ENCODE results near the gene LAMC3. TPM values are rescaled to one million over a fixed set of nuclear protein-coding genes. Genes with fewer than 3 reads are reported as not detected.

LAMC3 gene
- total RNA-seq, 2 experiments from 2014 or later, result 0.19 to 0.20 TPM

DNA sequence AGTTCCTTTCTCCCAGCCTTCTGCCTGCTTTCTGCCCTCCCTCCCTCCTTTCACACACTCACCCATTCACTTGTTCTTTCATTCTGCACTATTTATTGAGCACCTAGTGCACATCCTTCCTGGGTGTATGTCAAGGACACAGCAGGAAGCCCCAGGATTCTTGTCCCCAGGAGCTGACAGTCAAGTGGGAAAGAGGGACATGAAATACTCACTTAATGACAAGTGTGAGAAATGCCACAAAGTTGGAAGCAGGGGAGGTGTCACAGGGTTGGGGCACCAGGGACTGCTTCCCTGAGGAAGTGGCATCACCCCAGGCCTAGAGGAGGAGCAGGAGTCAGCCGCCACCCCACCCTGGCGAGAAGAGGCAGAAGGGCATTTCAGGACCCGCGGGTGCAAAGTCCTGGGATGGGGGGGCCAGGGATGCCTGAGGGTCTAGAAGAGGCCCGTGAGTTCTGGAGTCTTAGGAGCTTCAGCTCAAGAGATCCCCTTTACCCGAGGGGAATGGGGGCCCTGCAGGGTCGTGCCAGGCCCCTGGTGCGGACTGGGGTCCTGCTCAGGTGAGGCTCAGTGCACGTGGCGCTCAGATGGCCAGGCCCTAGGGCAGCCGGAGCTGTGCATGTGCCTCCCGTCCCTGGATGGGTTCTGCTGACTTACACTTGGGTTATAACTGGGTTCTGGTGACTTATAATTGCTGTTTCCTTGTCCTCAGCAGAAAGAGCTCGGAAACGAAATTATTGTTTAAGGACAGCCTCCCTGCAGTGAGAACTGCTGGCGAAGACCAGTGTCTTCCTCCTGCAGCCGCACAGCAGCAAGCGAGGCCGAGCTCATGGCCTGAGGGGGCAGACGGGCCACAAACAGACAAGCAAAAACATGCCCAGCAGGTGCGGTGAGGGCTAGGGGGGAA lies 16.9 kb upstream of the LAMC3 start:
- no peak overlapping the region for H3K27ac Mint-ChIP-seq
- no peaks in the 10 kb centered on the region for H3K36me3 Mint-ChIP-seq
- no peak for ATAC-seq (ENCODE audit: low read depth)
- H3K9me3 Mint-ChIP-seq, result no peaks in the 10 kb centered on the region
- POLR2A ChIA-PET, result no interaction called here
- peaks cover 2% of the 10 kb centered on the region for H3K27me3 Mint-ChIP-seq
- no peak overlapping the region for H3K4me3 Mint-ChIP-seq
- H3K4me1 Mint-ChIP-seq, result peaks cover 3% of the 10 kb centered on the region
- no peak for DNase-seq

DNA sequence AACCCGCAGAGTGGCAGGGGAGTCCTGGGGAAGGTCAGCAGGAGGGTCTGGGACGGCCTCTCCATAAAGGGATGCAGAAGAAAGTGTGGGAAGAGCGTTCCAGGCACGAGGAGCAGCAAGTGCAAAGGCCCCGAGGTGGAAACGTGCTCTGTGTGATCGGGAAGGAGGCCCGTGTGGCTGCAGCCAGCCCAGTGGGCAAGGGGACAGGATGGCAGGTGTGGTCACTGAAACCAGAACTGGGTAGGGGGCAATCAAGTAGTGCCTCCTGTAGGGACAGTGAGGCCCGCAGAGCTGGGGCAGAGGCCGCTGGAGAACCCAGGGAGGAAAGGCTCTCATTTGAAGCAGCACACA lies 16.3 kb upstream of the LAMC3 start:
- DNase-seq, result no peak
- no peak overlapping the region for H3K4me3 Mint-ChIP-seq
- peaks cover 3% of the 10 kb centered on the region for H3K4me1 Mint-ChIP-seq
- no peaks in the 10 kb centered on the region for H3K9me3 Mint-ChIP-seq
- no peak overlapping the region for H3K27ac Mint-ChIP-seq
- no peak for ATAC-seq (ENCODE audit: low read depth)
- peaks cover 3% of the 10 kb centered on the region for H3K27me3 Mint-ChIP-seq
- POLR2A ChIA-PET, result no interaction called here
- no peaks in the 10 kb centered on the region for H3K36me3 Mint-ChIP-seq

DNA sequence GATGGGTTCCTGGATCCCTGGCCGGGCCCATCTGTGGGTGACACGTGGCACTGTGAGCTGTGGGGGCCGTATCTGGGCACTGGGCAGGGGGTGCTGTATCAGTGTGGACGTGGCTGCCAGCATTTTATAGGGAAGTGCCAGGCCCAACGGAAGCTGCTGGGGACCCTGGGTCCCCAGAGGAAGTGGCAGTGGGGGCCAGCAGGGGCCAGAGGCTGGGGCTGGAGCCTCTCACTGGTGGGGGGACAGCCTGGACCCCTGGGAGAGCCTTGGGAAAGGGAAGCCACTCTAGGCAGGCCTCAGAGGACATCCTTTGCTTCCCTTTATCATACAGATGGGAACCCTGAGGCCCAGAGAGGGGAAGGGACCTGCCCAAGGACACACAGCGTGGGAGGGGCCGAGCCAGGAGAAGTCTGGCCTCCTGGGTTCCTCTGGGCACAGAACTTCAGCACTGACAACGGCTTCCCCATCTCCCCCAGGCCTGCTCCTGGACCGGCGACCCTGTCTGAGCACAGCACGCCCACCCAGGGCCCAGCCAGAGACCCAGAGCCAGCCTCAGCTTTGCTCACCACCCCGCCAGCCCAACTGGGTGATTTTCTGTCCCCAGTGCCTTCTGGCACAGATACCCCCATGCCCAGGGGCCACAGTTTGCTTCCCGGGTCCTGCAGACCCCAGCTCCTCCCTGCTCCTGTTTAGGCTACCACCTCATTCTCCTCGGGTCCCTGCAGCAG lies 15.5 kb upstream of the LAMC3 start:
- Mint-ChIP-seq H3K4me3 (no peak overlapping the region), H3K36me3 (no peaks in the 10 kb centered on the region), H3K27me3 (peaks cover 3% of the 10 kb centered on the region), H3K27ac (no peak overlapping the region), H3K9me3 (no peaks in the 10 kb centered on the region), H3K4me1 (peaks cover 3% of the 10 kb centered on the region)
- POLR2A ChIA-PET, result no interaction called here
- ATAC-seq (ENCODE audit: low read depth) (no peak), DNase-seq (no peak)

DNA sequence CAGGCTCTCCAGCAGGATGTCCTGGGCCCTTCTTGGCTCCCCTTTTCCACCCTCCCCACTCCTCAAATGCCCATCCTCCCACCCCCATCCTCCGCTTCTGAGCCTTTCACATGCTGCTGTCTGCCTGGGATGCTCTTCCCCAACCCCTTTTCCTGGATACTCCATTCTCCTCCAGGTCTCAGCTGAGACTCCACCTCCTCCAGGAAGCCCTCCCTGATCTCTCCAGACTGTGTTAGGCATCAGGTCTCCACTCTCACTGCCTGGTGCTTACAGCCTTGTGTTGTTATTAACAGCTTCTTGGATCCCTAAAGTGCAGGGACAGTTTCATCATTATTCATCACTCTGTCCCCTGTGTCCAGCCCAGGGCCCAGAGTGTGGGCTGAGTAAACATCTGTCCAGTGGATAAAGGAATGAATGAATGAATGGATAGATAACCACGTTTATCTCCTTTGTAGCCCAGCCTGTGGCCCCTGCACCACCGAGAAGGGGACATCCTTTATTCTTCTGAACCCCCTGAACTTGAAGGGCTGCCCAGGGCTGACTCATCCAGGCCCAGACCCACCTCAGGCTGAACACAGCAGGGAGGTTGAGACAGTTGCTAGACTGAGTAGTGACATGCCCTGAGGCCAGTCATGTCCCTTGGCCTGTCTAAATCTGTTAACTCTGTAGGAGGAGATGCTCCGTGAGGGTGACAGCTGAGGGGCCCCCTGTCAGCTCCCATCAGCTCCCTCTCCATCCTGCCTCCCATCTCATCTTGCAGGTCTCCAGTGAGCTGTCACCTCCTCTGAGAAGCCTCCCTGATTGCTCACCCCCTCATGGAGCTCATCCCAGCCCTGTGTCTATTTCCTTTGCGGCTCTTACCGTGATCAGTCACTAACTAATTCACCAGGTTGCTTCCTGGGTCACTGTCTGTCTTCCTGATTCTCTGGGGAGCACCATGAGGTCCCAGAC lies 14.6 kb upstream of the LAMC3 start:
- H3K27me3 Mint-ChIP-seq, result peaks cover 6% of the 10 kb centered on the region

DNA sequence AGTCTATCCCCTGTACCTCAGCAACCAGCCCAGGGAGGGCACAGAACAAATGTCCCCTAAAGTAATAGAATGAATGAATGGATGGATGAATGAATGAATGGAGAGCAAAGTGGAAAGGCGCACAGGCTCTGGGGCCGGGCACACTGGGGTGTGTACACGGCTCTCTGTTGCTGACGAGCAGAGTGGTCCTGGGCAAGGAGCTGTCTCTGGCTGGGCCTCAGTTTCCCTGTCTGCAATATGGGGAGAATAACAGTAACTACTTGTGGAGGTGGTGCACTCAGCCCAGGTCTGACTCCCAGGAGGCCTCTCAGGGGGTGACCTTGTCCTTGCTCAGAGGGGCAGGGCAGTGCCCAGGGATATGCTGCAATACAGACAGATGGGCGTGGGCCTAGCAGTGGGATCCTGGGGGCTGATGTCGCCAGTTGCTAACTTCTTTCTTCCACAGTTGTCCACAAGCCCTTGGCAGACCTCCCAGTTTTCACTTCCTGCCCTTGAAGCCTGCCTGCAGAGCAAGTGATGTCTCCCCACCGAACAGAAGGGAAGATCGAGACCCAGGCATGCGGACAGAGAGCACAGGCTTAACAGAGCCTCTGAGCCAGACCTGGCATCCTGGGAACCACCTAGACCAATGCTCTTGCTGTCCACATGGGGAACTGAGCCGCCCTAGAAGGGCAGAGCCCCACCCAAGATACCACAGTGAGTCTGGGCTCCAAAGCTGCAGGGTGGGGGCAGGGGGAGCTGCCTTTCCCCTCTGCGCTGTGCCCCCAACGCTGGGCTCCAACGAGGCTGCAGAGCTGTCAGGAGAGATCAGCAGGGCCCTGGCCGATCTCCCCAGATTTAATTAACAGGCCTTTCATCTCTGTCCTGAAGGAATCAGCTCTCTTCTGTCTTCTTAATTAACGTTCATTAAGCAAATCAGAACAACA lies 13.6 kb upstream of the LAMC3 start:
- ATAC-seq (ENCODE audit: low read depth) (no peak), DNase-seq (no peak)
- no peaks in the 10 kb centered on the region for H3K9me3 Mint-ChIP-seq
- H3K27ac Mint-ChIP-seq, result peak overlapping the region; percentile 40
- H3K4me3 Mint-ChIP-seq, result no peak overlapping the region
- POLR2A ChIA-PET, result no interaction called here
- H3K36me3 Mint-ChIP-seq, result no peaks in the 10 kb centered on the region
- peaks cover 14% of the 10 kb centered on the region for H3K27me3 Mint-ChIP-seq
- peaks cover 3% of the 10 kb centered on the region for H3K4me1 Mint-ChIP-seq

More for the DNA sequence above, 14.6 kb upstream of the LAMC3 start:
- H3K4me3 Mint-ChIP-seq, result no peak overlapping the region
- ATAC-seq (ENCODE audit: low read depth) (no peak), DNase-seq (no peak)
- POLR2A ChIA-PET, result interaction anchor here (0.7 kb wide), 1 partner anchor 52 kb away, joined by 6 read pairs; no protein-coding TSS in a partner anchor
- H3K36me3 Mint-ChIP-seq, result no peaks in the 10 kb centered on the region
- H3K27ac Mint-ChIP-seq, result peak overlapping the region; percentile 40
- H3K4me1 Mint-ChIP-seq, result peaks cover 3% of the 10 kb centered on the region
- H3K9me3 Mint-ChIP-seq, result no peaks in the 10 kb centered on the region

DNA sequence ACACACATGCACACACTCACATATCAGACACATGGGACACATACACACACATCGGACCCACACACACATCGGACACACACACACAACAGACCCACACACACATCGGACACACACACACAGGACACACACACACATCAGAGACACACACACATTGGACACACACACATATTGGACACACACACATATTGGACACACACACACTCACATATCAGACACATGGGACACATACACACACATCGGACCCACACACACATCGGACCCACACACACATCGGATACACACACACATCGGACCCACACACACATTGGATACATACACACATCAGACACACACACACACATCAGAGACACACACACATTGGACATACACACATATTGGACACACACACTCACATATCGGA lies 12.8 kb upstream of the LAMC3 start:
- peaks cover 3% of the 10 kb centered on the region for H3K4me1 Mint-ChIP-seq
- no peak overlapping the region for H3K4me3 Mint-ChIP-seq
- H3K36me3 Mint-ChIP-seq, result no peaks in the 10 kb centered on the region
- no peaks in the 10 kb centered on the region for H3K9me3 Mint-ChIP-seq
- POLR2A ChIA-PET, result no interaction called here
- peaks cover 19% of the 10 kb centered on the region for H3K27me3 Mint-ChIP-seq
- ATAC-seq (ENCODE audit: low read depth) (no peak), DNase-seq (no peak)
- H3K27ac Mint-ChIP-seq, result no peak overlapping the region

DNA sequence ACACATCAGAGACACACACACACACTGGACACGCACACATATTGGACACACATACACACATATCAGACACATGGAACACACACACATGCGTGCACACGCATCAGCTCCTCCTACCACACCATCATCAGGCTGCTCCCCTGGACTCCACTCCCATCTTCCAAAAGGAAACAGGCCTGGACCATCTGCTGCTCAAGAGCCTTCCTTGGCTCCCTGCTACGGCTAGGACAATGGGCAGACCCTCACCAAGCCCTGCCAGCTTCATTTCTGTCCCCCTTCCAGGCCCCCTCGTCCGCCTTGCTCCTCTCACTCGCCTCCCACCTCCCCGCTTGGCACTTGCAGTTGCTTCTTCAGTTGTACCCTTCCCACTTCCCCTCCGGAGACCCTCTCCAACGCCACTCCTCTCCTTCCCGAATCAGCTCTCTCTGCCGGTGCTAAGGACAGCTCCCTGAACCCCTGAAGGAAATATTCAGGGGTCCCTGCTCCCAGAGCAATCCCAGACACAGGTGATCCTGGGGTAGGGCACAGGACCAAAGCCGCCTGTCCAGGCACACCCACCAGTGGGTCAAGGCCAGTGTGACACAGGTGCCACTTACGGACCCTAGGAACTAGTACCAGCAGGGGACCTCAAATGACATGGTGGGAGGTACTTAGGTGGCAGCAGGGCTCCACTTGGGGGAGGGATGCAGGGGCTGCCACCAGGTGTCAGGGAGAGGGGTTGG lies 12.1 kb upstream of the LAMC3 start:
- H3K27me3 Mint-ChIP-seq, result peaks cover 19% of the 10 kb centered on the region
- H3K4me1 Mint-ChIP-seq, result peaks cover 3% of the 10 kb centered on the region
- H3K9me3 Mint-ChIP-seq, result no peaks in the 10 kb centered on the region
- ATAC-seq (ENCODE audit: low read depth), result no peak
- H3K4me3 Mint-ChIP-seq, result no peak overlapping the region
- DNase-seq, result no peak
- H3K27ac Mint-ChIP-seq, result no peak overlapping the region
- POLR2A ChIA-PET, result no interaction called here
- H3K36me3 Mint-ChIP-seq, result no peaks in the 10 kb centered on the region

DNA sequence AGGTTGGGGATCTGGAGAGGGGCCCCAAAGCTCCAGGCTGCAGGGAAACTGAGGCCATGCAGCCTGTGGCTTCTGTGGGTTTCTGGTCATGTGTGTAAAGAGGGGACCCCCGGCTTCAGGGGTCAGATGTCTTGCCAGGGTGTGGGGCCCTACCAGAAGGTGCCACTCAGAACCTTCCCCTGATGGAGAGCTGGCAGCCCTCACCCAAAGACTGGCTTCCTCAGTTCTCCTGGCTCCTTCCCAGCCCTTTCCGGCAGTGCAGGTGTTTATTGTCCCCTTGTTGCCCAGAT lies 11.6 kb upstream of the LAMC3 start:
- Mint-ChIP-seq H3K9me3 (no peaks in the 10 kb centered on the region), H3K4me1 (peaks cover 3% of the 10 kb centered on the region), H3K27ac (no peak overlapping the region), H3K36me3 (no peaks in the 10 kb centered on the region), H3K4me3 (no peak overlapping the region), H3K27me3 (peaks cover 19% of the 10 kb centered on the region)
- ATAC-seq (ENCODE audit: low read depth) (no peak), DNase-seq (no peak)
- POLR2A ChIA-PET, result no interaction called here

DNA sequence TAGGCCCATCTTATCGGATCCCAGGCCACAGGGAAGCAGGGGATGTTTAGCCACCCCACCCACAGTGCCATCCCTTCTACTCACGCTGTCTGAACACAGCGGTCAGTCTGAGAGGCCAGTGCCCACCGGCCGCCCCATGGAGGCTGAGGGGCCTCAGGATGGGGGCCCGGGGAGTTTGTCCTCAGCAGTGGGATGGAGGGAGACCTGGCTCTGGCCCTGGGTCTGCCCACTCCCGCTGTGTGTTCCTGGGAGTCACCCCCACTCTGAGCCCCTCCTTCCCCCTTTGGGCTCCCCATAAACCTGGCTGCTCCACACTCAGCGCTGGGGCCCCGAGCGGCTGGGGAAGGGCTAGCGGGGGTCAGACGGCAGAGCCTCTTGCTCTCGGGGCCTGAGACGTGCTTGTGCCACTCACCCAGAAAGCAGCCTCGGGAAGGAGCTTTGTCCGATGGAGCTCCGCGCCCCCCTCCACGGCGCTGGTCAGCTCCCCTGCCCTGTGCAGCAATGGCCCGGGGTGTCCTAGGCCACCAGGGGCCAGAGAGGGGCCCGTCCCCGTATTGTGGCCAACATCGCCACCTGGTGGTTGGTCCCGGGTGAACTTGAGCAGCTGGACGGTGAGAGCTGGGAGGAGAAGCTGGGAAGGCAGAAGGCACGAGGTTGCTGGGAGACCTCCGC lies 10.9 kb upstream of the LAMC3 start:
- ATAC-seq (ENCODE audit: low read depth) (peak; percentile 53), DNase-seq (peak; percentile 73)
- Mint-ChIP-seq H3K4me1 (peaks cover 3% of the 10 kb centered on the region), H3K9me3 (no peaks in the 10 kb centered on the region), H3K4me3 (no peak overlapping the region), H3K27me3 (peaks cover 19% of the 10 kb centered on the region), H3K27ac (no peak overlapping the region), H3K36me3 (no peaks in the 10 kb centered on the region)
- POLR2A ChIA-PET, result no interaction called here

DNA sequence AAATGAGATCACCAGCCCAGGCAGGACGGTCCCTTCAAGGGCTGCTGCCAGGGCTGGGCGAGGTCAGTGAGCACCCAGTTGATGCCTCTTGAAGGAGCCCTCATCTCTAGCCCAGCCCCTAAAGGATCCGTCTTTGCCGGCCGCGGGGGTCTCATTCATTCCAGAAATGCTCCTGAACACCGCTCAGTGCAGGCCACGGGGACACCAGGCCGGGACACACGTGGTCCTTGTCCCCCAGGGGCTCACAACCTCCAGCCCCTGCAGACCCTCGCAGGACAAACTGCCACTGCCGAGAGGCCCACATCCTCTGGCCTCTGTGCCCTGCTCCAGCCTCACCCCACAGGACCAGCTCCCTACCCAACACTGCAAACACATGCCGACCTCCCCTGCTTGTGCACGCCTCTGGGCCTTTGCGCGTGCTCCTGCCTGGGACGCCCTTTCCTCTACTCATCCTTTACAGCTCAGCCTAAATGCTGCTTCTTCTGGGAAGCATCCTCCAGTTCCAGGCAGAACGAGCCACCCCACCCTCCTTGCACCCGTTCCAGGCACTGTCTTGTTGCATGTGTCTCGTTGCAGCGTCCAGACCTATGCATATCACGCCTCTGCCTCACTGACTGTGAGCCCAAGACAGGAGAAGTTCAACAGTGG lies 10.3 kb upstream of the LAMC3 start:
- peaks cover 3% of the 10 kb centered on the region for H3K4me1 Mint-ChIP-seq
- H3K27me3 Mint-ChIP-seq, result peaks cover 19% of the 10 kb centered on the region
- H3K27ac Mint-ChIP-seq, result no peak overlapping the region
- DNase-seq (no peak), ATAC-seq (ENCODE audit: low read depth) (no peak)
- no peak overlapping the region for H3K4me3 Mint-ChIP-seq
- H3K9me3 Mint-ChIP-seq, result no peaks in the 10 kb centered on the region
- no peaks in the 10 kb centered on the region for H3K36me3 Mint-ChIP-seq
- POLR2A ChIA-PET, result no interaction called here

DNA sequence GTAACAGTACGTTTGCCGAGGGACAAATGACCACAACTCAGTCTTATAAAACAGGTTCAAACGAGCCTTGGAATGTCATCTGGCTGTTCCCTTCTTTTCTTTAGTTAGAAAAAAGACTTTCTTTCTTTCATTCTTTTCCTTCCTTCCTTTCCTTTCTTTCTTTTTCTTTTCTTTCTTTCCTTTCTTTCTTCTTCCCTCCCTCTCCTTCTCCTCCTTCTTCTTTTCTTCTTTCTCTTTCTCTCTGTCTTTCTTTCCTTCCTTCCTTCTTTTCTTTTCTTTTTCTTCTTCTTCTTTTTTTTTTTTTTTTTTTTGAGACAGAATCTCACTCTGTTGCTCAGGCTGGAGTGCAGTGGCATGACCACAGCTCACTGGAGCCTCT lies 9.7 kb upstream of the LAMC3 start:
- H3K4me3 Mint-ChIP-seq, result no peak overlapping the region
- no peak overlapping the region for H3K27ac Mint-ChIP-seq
- DNase-seq (no peak), ATAC-seq (ENCODE audit: low read depth) (no peak)
- H3K4me1 Mint-ChIP-seq, result peaks cover 3% of the 10 kb centered on the region
- H3K9me3 Mint-ChIP-seq, result no peaks in the 10 kb centered on the region
- H3K36me3 Mint-ChIP-seq, result no peaks in the 10 kb centered on the region
- POLR2A ChIA-PET, result no interaction called here
- H3K27me3 Mint-ChIP-seq, result peaks cover 19% of the 10 kb centered on the region
